Measurements from ENCODE around the gene TAF11L4.
"Not testable (repeated sequence)": the region's sequence is repeated elsewhere in the genome, so short reads cannot be mapped to it uniquely, and the experiment has no call there.

The TAF11L4 gene

DNA sequence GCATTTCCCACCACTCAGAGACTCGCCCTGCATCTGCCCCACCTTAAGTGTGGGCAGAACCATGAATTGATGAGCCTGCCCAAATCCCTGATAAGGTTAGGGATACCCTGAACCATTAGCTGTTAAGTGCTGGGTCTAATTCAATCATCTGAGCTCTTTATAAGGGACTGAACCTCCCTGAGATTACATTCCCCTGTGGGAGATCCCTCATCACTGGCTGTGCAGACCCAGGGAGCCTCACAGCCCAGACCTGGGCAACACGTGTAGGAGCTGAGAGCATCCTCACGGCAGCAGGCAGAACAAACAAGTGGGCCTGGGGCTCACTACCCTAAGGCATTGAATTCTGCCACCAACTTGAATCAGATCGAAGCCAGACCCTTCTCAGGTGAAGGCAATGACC, 24.2 kb upstream of the TAF11L4 start:
- H3K9me3 ChIP-seq (ENCODE audit: insufficient read depth, low read length) = no peaks in the 10 kb centered on the region
- H3K4me2 ChIP-seq (ENCODE audit: low read length) = no peak overlapping the region
- TF ChIP-seq EZH2phosphoT487 (IDR thresholded peaks at IDR 0.05; ENCODE audit: low read depth) = no peak
- TF ChIP-seq, protein P1, sequence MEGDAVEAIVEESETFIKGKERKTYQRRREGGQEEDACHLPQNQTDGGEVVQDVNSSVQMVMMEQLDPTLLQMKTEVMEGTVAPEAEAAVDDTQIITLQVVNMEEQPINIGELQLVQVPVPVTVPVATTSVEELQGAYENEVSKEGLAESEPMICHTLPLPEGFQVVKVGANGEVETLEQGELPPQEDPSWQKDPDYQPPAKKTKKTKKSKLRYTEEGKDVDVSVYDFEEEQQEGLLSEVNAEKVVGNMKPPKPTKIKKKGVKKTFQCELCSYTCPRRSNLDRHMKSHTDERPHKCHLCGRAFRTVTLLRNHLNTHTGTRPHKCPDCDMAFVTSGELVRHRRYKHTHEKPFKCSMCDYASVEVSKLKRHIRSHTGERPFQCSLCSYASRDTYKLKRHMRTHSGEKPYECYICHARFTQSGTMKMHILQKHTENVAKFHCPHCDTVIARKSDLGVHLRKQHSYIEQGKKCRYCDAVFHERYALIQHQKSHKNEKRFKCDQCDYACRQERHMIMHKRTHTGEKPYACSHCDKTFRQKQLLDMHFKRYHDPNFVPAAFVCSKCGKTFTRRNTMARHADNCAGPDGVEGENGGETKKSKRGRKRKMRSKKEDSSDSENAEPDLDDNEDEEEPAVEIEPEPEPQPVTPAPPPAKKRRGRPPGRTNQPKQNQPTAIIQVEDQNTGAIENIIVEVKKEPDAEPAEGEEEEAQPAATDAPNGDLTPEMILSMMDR (IDR thresholded peaks at IDR 0.05; ENCODE audit: low read depth, low read length) = no peak
- H3K4me3 ChIP-seq (ENCODE audit: low read length) = no peak overlapping the region
- H3K36me3 ChIP-seq (replicated peaks; ENCODE audit: low read depth, low read length) = no peaks in the 10 kb centered on the region
- no peaks in the 10 kb centered on the region for H3K4me1 ChIP-seq (ENCODE audit: low read length)
- no peaks in the 10 kb centered on the region for H4K20me1 ChIP-seq (ENCODE audit: insufficient read depth, low read length)
- no peak overlapping the region for H2AFZ ChIP-seq (ENCODE audit: low read depth, low read length)
- no peak overlapping the region for H3K27ac ChIP-seq (ENCODE audit: low read length)
- H3K79me2 ChIP-seq (ENCODE audit: low read length) = no peaks in the 10 kb centered on the region
- no peak overlapping the region for H3K9ac ChIP-seq (ENCODE audit: low read length)
- no peaks in the 10 kb centered on the region for H3K27me3 ChIP-seq (ENCODE audit: low read depth, low read length)

DNA sequence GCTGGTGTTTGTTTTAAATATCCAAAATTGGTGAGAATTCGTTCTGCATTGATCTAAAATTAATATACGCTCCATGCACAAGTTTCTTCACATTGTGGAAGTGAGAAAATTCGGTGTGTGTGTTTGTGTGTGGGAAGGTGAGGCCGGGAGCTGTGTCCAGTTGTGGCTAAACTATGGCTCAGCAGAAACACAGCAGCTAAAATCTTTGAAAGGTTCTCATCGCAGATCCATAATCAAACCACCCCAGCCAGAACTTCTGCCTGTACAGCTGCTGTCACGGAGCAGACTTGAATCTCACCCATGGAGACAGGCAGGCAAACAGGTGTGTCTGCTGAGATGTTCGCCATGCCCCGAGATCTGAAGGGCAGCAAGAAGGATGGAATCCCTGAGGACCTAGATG, 23.7 kb upstream of the TAF11L4 start, which contains the start of gene TAF11L2:
TAF11L2 (plus strand) TSS at position 301 of the 400 bp plus-strand sequence.
- not testable (repeated sequence) for H3K4me2 ChIP-seq (ENCODE audit: low read length); H3K79me2 ChIP-seq (ENCODE audit: low read length); H3K9me3 ChIP-seq (ENCODE audit: insufficient read depth, low read length); H3K27ac ChIP-seq (ENCODE audit: low read length); H3K9ac ChIP-seq (ENCODE audit: low read length); H3K36me3 ChIP-seq (replicated peaks; ENCODE audit: low read depth, low read length); H3K4me1 ChIP-seq (ENCODE audit: low read length); H4K20me1 ChIP-seq (ENCODE audit: insufficient read depth, low read length); H3K27me3 ChIP-seq (ENCODE audit: low read depth, low read length); H3K4me3 ChIP-seq (ENCODE audit: low read length); H2AFZ ChIP-seq (ENCODE audit: low read depth, low read length)

DNA sequence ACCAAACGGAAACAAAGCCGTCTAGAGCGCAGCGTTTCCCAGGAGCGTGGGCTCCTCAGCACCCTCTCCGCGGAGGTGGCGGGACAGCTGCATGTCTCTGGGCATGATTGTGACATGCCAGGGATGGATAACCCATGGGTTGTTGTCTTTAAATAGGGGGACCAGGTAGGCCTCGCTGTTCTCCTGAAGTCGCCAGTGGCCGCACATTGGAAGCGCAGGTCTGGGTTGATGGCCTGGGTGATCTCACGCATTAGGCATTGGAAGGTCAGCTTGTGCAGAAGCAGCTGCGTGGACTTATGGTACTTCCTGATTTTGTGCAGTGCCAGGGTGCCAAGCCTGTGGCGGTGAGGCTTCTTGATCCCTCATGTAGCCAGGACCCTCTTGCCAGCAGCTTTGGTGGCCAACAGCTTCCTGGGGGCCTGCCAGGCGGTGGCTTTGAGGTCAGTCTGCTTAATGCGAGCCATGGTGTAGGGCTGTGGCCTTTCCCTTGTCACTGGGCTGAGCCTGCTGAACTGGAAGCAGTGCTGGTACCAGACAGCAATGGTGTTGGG, 9.8 kb upstream of the TAF11L4 start:
- no peaks in the 10 kb centered on the region for H3K4me1 ChIP-seq (ENCODE audit: low read length)
- no peak overlapping the region for H3K4me2 ChIP-seq (ENCODE audit: low read length)
- no peaks in the 10 kb centered on the region for H4K20me1 ChIP-seq (ENCODE audit: insufficient read depth, low read length)
- TF ChIP-seq EZH2phosphoT487 (IDR thresholded peaks at IDR 0.05; ENCODE audit: low read depth) = no peak
- TF ChIP-seq, protein P1 (IDR thresholded peaks at IDR 0.05; ENCODE audit: low read depth, low read length) = no peak
- no peaks in the 10 kb centered on the region for H3K27me3 ChIP-seq (ENCODE audit: low read depth, low read length)
- H3K27ac ChIP-seq (ENCODE audit: low read length) = no peak overlapping the region
- no peak overlapping the region for H3K4me3 ChIP-seq (ENCODE audit: low read length)
- no peak overlapping the region for H2AFZ ChIP-seq (ENCODE audit: low read depth, low read length)
- no peaks in the 10 kb centered on the region for H3K36me3 ChIP-seq (replicated peaks; ENCODE audit: low read depth, low read length)
- no peak overlapping the region for H3K9ac ChIP-seq (ENCODE audit: low read length)
- H3K79me2 ChIP-seq (ENCODE audit: low read length) = no peaks in the 10 kb centered on the region
- no peaks in the 10 kb centered on the region for H3K9me3 ChIP-seq (ENCODE audit: insufficient read depth, low read length)

DNA sequence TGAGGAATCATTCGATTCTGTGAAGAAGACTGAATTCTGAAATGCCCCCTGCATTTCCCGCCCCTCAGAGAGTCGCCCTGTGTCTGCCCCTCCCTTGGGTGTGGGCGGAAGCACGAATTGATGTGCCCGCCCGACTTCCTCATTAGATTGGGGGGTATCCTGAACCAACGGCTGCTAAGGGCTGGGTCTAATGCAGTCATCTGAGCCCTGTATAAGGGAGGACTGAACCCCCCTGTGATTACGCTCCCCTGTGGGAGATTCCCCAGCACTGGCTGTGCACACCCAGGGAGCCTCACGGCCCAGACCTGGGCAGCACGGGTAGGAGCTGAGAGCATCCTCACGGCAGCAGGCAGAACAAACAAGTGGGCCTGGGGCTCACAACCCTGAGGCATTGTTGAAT, 4.1 kb upstream of the TAF11L4 start:
- not testable (repeated sequence) for H3K79me2 ChIP-seq (ENCODE audit: low read length); H3K27ac ChIP-seq (ENCODE audit: low read length); H3K9me3 ChIP-seq (ENCODE audit: insufficient read depth, low read length); H3K4me2 ChIP-seq (ENCODE audit: low read length); H3K4me3 ChIP-seq (ENCODE audit: low read length); H4K20me1 ChIP-seq (ENCODE audit: insufficient read depth, low read length); H3K4me1 ChIP-seq (ENCODE audit: low read length); H3K9ac ChIP-seq (ENCODE audit: low read length); H3K27me3 ChIP-seq (ENCODE audit: low read depth, low read length); H2AFZ ChIP-seq (ENCODE audit: low read depth, low read length); H3K36me3 ChIP-seq (replicated peaks; ENCODE audit: low read depth, low read length)

DNA sequence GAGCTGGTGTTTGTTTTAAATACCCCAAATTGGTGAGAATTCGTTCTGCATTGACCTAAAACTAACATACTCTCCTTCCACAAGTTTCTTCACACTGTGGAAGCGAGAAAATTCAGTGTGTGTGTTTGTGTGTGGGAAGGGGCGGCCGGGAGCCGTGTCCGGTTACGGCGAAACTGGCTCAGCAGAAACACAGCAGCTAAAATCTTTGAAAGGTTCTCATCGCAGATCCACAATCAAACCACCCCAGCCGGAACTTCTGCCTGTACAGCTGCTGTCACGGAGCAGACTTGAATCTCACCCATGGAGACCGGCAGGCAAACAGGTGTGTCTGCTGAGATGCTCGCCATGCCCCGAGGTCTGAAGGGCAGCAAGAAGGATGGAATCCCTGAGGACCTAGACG, 3.5 kb upstream of the TAF11L4 start, which contains the start of gene TAF11L3:
TAF11L3 (plus strand) TSS at position 301 of the 400 bp plus-strand sequence.
- H2AFZ ChIP-seq (ENCODE audit: low read depth, low read length); H3K79me2 ChIP-seq (ENCODE audit: low read length); H4K20me1 ChIP-seq (ENCODE audit: insufficient read depth, low read length); H3K4me1 ChIP-seq (ENCODE audit: low read length); H3K9me3 ChIP-seq (ENCODE audit: insufficient read depth, low read length); H3K27me3 ChIP-seq (ENCODE audit: low read depth, low read length); H3K36me3 ChIP-seq (replicated peaks; ENCODE audit: low read depth, low read length); H3K4me2 ChIP-seq (ENCODE audit: low read length); H3K9ac ChIP-seq (ENCODE audit: low read length); H3K27ac ChIP-seq (ENCODE audit: low read length); H3K4me3 ChIP-seq (ENCODE audit: low read length): not testable (repeated sequence)

DNA sequence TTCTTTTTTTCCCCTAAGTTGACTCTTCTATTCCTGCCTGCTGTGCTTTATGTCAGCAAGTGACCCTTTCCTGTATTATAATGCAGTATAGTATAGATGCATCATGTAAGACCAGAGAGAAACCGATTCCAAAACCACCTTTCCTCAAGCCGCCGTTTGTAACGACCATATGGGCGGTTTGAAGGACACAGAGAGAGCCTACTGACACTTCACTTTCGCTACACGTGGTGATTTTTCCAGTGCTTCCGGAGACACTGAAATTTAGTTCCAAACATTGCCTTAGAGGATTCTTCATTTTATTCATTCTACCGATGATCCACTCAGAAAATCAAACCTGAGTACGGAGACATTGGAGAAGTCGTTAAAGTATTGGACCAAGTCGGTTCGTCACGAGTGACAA, 2.1 kb upstream of the TAF11L4 start:
- not testable (repeated sequence) for H2AFZ ChIP-seq (ENCODE audit: low read depth, low read length); H3K36me3 ChIP-seq (replicated peaks; ENCODE audit: low read depth, low read length); H3K9ac ChIP-seq (ENCODE audit: low read length); H3K27me3 ChIP-seq (ENCODE audit: low read depth, low read length); H4K20me1 ChIP-seq (ENCODE audit: insufficient read depth, low read length); H3K4me2 ChIP-seq (ENCODE audit: low read length); H3K27ac ChIP-seq (ENCODE audit: low read length); H3K9me3 ChIP-seq (ENCODE audit: insufficient read depth, low read length); H3K4me3 ChIP-seq (ENCODE audit: low read length); H3K4me1 ChIP-seq (ENCODE audit: low read length); H3K79me2 ChIP-seq (ENCODE audit: low read length)

DNA sequence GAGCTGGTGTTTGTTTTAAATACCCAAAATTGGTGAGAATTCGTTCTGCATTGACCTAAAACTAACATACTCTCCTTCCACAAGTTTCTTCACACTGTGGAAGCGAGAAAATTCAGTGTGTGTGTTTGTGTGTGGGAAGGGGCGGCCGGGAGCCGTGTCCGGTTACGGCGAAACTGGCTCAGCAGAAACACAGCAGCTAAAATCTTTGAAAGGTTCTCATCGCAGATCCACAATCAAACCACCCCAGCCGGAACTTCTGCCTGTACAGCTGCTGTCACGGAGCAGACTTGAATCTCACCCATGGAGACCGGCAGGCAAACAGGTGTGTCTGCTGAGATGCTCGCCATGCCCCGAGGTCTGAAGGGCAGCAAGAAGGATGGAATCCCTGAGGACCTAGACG, 3.3 kb downstream of the TAF11L4 start, which contains the start of gene TAF11L5:
TAF11L5 (plus strand) TSS at position 301 of the 400 bp plus-strand sequence.
- not testable (repeated sequence) for H3K79me2 ChIP-seq (ENCODE audit: low read length); H4K20me1 ChIP-seq (ENCODE audit: insufficient read depth, low read length); H3K9me3 ChIP-seq (ENCODE audit: insufficient read depth, low read length); H2AFZ ChIP-seq (ENCODE audit: low read depth, low read length); H3K36me3 ChIP-seq (replicated peaks; ENCODE audit: low read depth, low read length); H3K27ac ChIP-seq (ENCODE audit: low read length); H3K27me3 ChIP-seq (ENCODE audit: low read depth, low read length); H3K9ac ChIP-seq (ENCODE audit: low read length); H3K4me2 ChIP-seq (ENCODE audit: low read length); H3K4me1 ChIP-seq (ENCODE audit: low read length); H3K4me3 ChIP-seq (ENCODE audit: low read length)

DNA sequence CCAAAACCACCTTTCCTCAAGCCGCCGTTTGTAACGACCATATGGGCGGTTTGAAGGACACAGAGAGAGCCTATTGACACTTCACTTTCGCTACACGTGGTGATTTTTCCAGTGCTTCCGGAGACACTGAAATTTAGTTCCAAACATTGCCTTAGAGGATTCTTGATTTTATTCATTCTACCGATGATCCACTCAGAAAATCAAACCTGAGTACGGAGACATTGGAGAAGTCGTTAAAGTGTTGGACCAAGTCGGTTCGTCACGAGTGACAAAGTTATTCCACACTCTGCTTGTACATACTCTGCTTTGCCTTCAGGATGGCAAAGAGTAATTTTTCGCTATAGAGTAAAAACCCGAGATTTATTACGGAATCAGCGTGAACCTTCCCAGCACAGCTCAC, 4.9 kb downstream of the TAF11L4 start:
- not testable (repeated sequence) for H2AFZ ChIP-seq (ENCODE audit: low read depth, low read length); H3K36me3 ChIP-seq (replicated peaks; ENCODE audit: low read depth, low read length); H4K20me1 ChIP-seq (ENCODE audit: insufficient read depth, low read length); H3K4me1 ChIP-seq (ENCODE audit: low read length); H3K27me3 ChIP-seq (ENCODE audit: low read depth, low read length); H3K79me2 ChIP-seq (ENCODE audit: low read length); H3K4me2 ChIP-seq (ENCODE audit: low read length); H3K27ac ChIP-seq (ENCODE audit: low read length); H3K4me3 ChIP-seq (ENCODE audit: low read length); H3K9me3 ChIP-seq (ENCODE audit: insufficient read depth, low read length); H3K9ac ChIP-seq (ENCODE audit: low read length)
